DMS153 (cell line): ENCODE results near the gene SVOPL.

ENCODE experiments used
- DNase-seq: peaks from one replicate; lab custom pipeline; 2025; lab: John Stamatoyannopoulos, UW

The SVOPL gene

DNA sequence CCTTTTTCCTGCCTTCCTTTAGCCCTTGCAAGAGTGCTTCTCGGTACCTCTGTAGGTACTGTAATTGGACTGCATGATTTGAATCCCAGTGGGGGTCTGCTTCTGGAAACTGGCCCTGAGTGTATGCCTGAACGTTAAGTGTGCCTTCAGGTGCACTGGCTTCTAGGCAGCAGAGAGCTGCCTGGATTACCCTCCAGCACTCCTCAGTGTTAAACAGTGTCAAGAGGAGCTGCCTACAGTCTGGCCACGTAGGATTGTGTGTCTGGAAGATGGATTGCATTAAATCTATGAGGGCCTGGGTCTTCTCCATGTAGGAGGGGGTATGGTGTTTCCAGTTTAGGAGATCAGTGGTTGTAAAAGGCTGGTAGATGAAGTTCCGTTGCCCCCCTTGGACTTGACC lies 137.4 kb downstream of the SVOPL start:
- no peak for DNase-seq

DNA sequence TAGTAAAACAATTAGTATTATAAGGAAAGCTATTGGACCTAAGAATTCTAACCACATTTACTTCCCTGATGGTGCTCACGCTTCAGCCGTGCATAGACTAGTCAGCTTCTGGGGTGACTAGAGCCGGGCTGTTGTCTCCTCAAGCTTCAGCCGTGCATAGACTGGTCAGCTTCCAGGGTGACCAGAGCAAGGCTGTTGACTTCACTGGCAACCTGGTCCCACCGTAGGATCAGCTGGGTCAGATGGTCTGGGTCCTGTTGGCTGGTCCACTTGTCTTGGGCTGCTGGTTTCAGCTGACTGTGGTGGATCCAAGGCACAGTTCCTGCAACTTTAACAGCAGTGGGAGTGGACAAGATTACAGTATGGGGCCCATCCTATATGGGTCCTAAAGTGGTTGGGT lies 141.7 kb downstream of the SVOPL start:
- DNase-seq, result no peak

DNA sequence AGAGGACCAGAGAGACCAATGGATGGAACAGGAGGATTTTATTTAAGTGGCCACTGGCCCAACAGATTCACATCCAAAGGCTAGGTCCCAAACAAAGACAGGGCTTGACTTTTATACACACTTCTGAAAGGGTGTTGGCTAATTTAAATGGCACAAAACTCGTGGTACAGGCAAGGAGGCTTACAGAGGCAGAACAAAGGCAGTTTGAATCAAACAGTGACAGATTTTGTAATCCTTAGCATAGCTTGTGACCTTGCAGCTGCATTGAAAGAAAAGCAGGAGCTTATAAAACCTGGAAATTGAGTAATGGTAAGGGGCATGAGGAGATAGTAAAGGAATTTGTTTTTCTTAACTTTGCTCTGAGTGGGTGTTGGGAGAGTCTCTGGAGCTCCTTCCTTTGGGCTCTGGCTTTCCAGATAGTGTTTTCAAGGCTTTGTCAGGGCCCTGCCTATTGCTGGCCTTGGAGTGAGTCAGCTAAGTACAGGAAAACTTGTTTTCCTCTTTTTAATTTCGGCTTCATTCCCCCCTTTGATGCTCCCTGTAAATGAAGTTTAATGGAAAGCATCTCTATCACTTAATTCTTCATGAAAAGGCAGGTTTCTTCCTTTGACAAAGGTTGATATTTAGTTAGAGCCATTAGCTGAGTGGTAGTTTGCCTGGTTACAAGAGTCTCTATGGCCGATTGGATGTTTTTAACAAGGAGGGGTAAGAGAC lies 144.2 kb downstream of the SVOPL start:
- DNase-seq, result no peak

DNA sequence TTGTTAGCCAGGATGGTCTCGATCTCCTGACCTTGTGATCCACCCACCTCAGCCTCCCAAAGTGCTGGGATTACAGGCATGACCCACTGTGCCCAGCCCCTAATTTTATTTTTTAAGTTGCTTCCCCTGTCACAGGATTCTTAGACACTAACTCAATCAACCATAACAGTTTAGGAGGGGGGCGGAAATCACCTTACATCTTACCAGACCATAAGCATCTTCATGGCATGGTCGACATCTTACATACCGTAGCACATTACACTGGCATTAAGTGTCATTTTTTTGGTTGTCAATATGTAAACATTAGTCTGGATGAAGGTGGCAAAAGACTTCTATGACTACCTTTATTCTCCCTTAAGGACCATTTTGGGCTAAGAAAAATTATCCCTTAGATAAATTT lies 145.5 kb downstream of the SVOPL start:
- no peak for DNase-seq

DNA sequence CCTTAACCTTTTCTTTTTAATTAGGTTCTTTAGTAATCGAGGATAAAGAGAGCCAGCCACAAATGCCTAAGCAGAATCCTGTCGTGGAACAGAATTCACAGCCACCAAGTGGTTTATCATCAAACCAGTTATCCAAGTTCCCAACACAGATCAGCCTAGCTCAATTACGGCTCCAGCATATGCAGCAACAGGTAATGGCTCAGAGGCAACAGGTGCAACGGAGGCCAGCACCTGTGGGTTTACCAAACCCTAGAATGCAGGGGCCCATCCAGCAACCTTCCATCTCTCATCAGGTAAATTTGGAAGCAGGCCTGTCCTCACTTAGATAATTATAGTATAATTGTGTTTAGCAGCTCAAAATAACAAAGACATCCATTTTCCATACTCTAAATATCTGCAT lies 146.5 kb downstream of the SVOPL start:
- no peak for DNase-seq

DNA sequence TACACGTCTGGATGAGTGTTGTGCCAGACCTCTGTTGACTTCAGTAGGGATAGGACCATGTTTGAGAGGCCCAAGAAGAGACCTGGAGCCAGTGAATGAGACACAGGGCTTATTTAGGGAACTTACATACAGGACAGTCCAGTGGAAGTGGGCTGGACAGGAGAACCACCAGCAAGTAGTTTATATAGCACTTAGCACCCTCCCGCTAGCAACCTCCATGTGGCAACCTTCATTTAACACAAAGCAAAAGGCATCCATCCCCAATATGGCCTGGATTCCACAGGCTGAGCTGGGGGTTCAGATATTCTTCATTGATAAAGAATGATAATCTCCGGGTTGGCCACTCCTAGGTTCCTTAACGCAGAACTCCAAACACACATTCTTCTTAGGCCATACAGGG lies 147.4 kb downstream of the SVOPL start:
- no peak for DNase-seq

DNA sequence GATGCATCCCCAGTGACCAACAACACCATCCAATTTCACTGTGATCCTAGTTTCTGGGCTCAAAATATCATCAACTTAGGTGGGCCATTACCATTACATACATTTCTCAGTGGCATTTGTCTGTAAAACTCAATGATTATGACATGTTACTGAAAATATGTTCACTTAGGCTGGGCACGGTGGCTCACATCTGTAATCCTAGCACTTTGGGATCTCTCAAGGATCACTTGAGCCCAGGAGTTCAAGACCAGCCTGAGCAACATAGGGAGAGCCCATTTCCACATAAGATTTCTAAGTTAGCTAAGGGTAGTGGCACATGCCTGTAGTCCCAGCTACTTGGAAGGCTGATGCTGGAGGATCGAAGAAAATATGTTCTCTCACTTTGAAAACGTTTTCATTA lies 150.1 kb downstream of the SVOPL start:
- DNase-seq, result no peak

DNA sequence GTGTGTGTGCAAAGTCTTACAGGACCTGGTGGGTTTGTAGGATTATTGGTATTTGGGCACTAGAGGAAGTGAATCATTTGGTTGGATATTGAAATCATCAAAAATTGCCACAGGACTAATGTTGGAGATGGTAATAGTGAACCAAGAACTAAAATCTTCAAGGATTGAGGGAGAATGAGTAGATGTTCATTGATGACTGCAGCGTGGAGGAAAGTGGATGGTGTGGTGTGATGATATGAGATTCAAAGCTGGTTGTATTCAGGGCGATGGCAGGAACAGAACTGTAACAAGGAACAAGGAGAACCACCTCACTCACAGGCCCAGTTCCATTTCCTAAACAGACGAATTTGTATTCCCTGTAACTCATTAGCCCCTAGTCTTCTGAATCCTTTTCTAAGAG lies 150.8 kb downstream of the SVOPL start:
- DNase-seq, result no peak

DNA sequence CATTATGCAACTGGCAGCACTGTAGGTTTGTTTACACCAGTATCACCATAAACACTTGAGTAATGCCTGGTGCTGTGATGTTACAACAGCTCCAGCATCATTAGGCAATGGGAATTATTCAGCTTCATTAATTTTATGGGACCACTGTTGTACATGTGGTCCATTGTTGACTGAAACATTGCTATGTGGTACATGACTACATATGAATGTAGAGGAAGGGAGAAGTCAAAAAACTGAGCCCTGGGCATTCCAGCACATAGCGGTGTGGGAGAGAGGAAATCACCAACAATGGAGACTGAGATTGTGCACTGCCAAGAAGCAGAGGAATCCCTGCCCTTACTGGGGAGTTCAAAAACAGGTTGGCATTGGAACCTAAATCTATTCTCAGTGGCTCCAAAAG lies 152.1 kb downstream of the SVOPL start:
- DNase-seq, result no peak

DNA sequence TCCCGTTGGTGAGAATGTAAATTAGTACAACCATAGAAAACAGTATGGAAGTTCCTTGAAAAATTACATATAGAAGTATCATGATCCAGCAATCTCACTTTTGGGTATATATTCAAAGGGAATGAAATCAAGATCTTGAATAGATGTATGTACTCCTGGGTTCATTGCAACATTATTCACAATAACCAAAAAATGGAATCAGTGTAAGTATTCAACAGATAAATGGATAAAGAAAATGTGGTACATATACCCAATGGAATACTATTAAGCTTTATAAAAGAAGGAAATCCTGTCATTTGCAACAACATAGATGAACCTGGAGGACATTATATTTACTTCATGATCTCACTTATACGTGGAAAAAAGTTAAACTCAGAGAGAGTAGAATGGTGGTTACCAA lies 154.3 kb downstream of the SVOPL start:
- no peak for DNase-seq

DNA sequence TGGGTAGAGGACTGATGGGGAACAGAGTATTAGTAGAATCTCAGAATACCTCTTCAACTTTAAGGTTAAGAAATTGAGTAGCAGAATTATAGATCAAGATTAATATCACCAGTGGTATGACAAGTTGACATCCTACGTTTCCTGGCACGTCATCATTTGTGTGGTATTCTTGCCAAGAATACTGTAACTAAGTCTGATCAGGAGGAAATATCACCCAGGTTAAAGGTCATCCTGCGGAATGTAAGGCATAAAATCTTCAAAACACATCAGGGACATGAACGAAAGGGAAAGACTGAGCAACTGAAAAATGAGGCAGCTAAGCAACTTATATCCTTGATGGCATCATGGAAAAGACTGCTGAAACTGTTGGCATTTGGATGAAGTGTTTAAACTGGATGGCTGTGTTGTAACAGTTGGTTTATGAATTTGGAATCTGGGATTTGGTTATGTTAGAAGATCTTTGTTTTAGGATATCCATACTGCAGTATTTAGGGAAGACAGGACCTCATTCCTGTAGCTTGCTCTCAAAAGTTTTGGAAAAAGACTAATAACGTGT lies 155.0 kb downstream of the SVOPL start:
- no peak for DNase-seq

DNA sequence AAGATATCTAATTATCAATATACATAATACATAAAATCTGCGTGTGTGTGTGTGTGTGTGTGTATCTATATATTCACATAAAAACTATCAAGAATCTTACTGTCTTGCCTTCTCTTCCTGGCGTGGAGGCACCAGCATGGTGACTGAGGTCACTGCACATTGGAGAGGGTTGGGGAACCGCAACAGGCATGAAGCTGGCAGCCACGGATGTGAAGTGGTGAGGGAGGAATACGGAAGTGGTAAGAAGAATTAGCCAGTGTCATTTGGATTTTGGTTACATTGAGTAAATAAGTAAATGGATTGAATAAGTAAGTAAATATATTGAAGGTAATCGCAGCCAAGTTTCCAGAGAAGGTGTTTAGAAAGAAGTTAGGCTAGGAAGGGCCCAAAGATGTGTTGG lies 156.0 kb downstream of the SVOPL start:
- no peak for DNase-seq
